ENCODE measurements around the gene IRGC. TPM values are rescaled to one million over a fixed set of nuclear protein-coding genes. Genes with fewer than 3 reads are reported as not detected.
A peak's percentile ranks its signal among the peaks of the same experiment; 100 is the strongest.

The IRGC gene
- total and polyA plus RNA-seq, 9 of the 15 experiments (the other 6 are each of a cell fraction or from before 2014, with no cell fraction given), result not detected

- TF ChIP-seq ZNF407 (IDR thresholded peaks at IDR 0.05; ENCODE audit: low read depth) (no peak), NFE2L1 (tag; IDR thresholded peaks at IDR 0.05; ENCODE audit: borderline replicate concordance, low read depth) (no peak), FOXA3 (CRISPR knock-in tag; conservative IDR thresholded peaks at IDR 0.05 in 1 of 2, IDR thresholded peaks at IDR 0.05 in 1 of 2) (no peak), PTRF (tag; IDR thresholded peaks at IDR 0.05) (no peak), DEAF1 (CRISPR knock-in tag; IDR thresholded peaks at IDR 0.05) (no peak), CREB1 (IDR thresholded peaks at IDR 0.05) (no peak), CREB1 (CRISPR knock-in tag; IDR thresholded peaks at IDR 0.05) (no peak), LCOR (CRISPR knock-in tag; IDR thresholded peaks at IDR 0.05) (peak; percentile 69; the same call in 1 of the 2 replicates), CBX8 (IDR thresholded peaks at IDR 0.05; ENCODE audit: borderline replicate concordance, extremely low read depth, low read depth, low read length, poor library complexity, severe bottlenecking) (no peak), ZNF134 (CRISPR knock-in tag; conservative IDR thresholded peaks at IDR 0.05) (no peak), TGIF2 (CRISPR knock-in tag; IDR thresholded peaks at IDR 0.05) (no peak), YBX1 (IDR thresholded peaks at IDR 0.05) (no peak), ELF1 (tag; IDR thresholded peaks at IDR 0.05) (no peak; the same call in 1 of the 2 replicates), ILF3 (IDR thresholded peaks at IDR 0.05; ENCODE audit: borderline replicate concordance) (no peak), SMARCE1 (IDR thresholded peaks at IDR 0.05) (no peak), SMAD4 (CRISPR knock-in tag; conservative IDR thresholded peaks at IDR 0.05) (no peak; the same call in none of the 2 replicates), MAFG (tag; conservative IDR thresholded peaks at IDR 0.05) (no peak), POLR2H (tag; IDR thresholded peaks at IDR 0.05; ENCODE audit: low read depth) (peak; percentile 77)
Observed at GRCh38 chr19:43755256-43755801, 39.5 kb downstream of the IRGC start (continued).

Measured in K562 (cell line).